Thymus (tissue), 11 donors: ENCODE results near the gene TLE4. TPM values are rescaled to one million over a fixed set of nuclear protein-coding genes. Genes with fewer than 3 reads are reported as not detected.

ENCODE experiments used
- DNase-seq, 9 donors: peaks; one replicate each; pipeline ENCODE4 v3.0.0-alpha.2; 2013; ENCODE audit warnings: low spot score in 9 of 9, low read depth in 6 of 9, missing footprints in 1 of 9
- H3K27ac ChIP-seq, 2 donors: one replicate each; pipeline ENCODE4 v1.5.1; 2013; ENCODE audit warnings: control low read depth in 1 of 2, low read depth in 1 of 2, low read length in 1 of 2, mild to moderate bottlenecking in 1 of 2, moderate library complexity in 1 of 2
- H3K27me3 ChIP-seq, 2 donors: one replicate each; pipeline ENCODE4 v1.5.1; 2013; ENCODE audit warnings: low read length in 1 of 2; ENCODE audit not compliant: control insufficient read depth in 2 of 2, insufficient read depth in 1 of 2
- H3K36me3 ChIP-seq, 2 donors: one replicate each; pipeline ENCODE4 v1.5.1; 2013; ENCODE audit warnings: low read length in 1 of 2, mild to moderate bottlenecking in 1 of 2, moderate library complexity in 1 of 2; ENCODE audit not compliant: control insufficient read depth in 2 of 2, insufficient read depth in 2 of 2
- H3K4me1 ChIP-seq, 2 donors: one replicate each; pipeline ENCODE4 v1.5.1; 2013; ENCODE audit warnings: low read length in 2 of 2; ENCODE audit not compliant: control insufficient read depth in 2 of 2, insufficient read depth in 2 of 2
- H3K4me3 ChIP-seq, 2 donors: one replicate each; pipeline ENCODE4 v1.5.1; 2013; ENCODE audit warnings: low read length in 2 of 2, control low read depth in 1 of 2, mild to moderate bottlenecking in 1 of 2
- H3K9me3 ChIP-seq, 2 donors: one replicate each; pipeline ENCODE4 v1.5.1; 2013; ENCODE audit warnings: low read length in 1 of 2, mild to moderate bottlenecking in 1 of 2; ENCODE audit not compliant: control insufficient read depth in 2 of 2, insufficient read depth in 1 of 2
- WGBS: extraction: QIAGEN DNeasy Blood & Tissue Kit; methylation state at CpG from one replicate; pipeline ENCODE4 v1.1.7; 2013; 5-methylcytosine and 5-hydroxymethylcytosine counted together
- polyA plus RNA-seq: library from polyadenylated mRNA; stranded (reverse); fragments of 200-250 nt; gene quantifications from one replicate; pipeline ENCODE4 v1.2.3, GENCODE V29; 2013
- total RNA-seq: library from RNA; stranded (reverse); fragments of 120-200 nt; gene quantifications from one replicate; pipeline ENCODE4 v1.2.4, GENCODE V29; 2013
- donor health status: healthy.

TLE4 gene
- total and polyA plus RNA-seq, 2 donors: 22.6 to 26.9 TPM

GRCh38 chr9:79568337-79569101, 3.2 kb upstream of the TLE4 start:
- DNase-seq: no peak
- Histone ChIP-seq H3K36me3 (no peaks in the 10 kb centered on the region), H3K27ac (no peak overlapping the region), H3K27me3 (peaks cover 0 to 8% of the 10 kb centered on the region in 2 donors), H3K9me3 (peaks cover 0 to 3% of the 10 kb centered on the region in 2 donors), H3K4me3 (no peak overlapping the region), H3K4me1 (peaks cover 8 to 16% of the 10 kb centered on the region in 2 donors)
- WGBS: 86% methylated on average over 7 of the region's 7 CpGs

DNA sequence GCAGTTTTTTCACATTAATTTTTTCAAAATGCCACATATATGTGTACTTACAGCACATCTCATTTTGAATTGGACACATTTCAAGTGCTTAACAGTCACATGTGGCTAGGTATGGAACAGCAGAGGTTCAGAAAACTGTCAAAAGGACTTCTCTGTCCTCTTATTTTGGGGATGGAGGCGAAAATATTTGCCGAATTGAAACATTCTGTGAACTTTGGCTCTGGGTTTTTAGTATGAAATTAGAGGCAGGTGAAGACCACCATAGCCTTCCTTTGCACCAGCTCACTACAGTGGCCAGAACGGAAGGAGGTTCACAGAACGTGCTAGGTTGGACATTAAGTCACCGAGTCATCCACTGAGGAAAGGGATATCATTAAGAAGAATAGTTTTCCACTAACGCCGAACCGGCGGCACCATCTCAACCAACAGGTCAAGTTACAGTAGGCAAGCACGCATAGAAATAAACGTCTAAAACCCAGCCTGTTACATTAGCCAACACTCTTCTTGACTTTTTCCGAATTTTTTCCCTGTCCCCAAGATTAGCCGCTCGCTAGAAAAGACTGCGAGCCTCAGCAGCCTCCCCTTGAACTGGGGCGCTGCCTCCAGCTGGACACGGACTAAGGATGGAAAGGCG, 1.8 kb upstream of the TLE4 start:
- H3K4me1 ChIP-seq: peaks cover 7 to 22% of the 10 kb centered on the region in 2 donors
- DNase-seq: no peak
- peaks cover 0 to 3% of the 10 kb centered on the region in 2 donors for H3K9me3 ChIP-seq
- peaks cover 0 to 8% of the 10 kb centered on the region in 2 donors for H3K27me3 ChIP-seq
- 31% methylated on average over 18 of the region's 18 CpGs for WGBS
- H3K4me3 ChIP-seq: peak overlapping the region; percentile 62 to 74
- H3K27ac ChIP-seq: no peak overlapping the region
- H3K36me3 ChIP-seq: peaks cover 0 to 4% of the 10 kb centered on the region in 2 donors

DNA sequence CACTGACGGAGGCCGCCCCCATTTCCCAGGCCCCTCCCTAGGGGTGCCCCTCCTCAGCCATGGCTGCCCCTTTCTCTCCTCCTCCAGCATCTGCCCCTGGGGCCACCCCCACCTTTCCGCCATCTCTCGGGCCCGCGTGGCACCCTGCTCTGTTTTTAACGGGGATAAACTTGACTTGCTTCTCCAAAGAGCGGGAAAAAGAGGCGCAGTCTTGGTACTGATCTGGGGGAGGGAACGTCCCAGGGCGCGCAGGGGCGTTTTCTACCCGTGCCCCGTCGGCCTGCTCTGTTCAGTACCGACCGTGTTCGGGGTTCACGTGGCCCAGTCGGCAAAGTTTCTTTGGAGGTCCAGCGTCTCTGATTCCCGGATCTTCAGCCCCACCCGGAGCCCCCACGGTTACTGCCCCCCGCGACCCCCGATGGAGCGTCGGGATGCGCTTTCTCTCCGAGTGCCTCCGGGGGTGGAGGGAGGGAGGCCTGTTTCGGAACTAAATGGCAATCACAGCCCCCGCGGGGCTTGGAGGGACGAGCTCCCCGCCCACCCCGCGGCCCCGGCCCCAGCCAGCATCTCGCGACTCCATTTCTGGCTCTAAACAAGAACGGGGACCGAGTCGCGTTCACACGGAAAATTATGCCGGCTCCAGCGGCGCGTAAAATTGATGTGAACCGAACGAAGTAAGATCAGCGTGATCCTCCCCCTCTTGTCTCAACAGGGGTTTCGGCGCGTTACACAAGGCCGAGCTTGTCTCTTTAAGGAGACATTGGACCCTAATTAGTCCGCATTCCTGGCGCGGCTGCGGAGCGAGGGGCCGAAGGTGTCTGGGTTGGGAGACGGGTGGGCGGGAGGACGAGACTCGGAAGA, 1.1 kb upstream of the TLE4 start:
- peak in 3 of 9 donors; percentile 35 to 69 (median 41) for DNase-seq
- H3K27ac ChIP-seq: peak overlapping the region; percentile 84 to 89
- peaks cover 0 to 8% of the 10 kb centered on the region in 2 donors for H3K27me3 ChIP-seq
- peak overlapping the region; percentile 62 to 74 for H3K4me3 ChIP-seq
- peaks cover 0 to 6% of the 10 kb centered on the region in 2 donors for H3K36me3 ChIP-seq
- peaks cover 0 to 3% of the 10 kb centered on the region in 2 donors for H3K9me3 ChIP-seq
- under 1% methylated on average over 69 of the region's 69 CpGs for WGBS
- H3K4me1 ChIP-seq: peaks cover 6 to 18% of the 10 kb centered on the region in 2 donors

DNA sequence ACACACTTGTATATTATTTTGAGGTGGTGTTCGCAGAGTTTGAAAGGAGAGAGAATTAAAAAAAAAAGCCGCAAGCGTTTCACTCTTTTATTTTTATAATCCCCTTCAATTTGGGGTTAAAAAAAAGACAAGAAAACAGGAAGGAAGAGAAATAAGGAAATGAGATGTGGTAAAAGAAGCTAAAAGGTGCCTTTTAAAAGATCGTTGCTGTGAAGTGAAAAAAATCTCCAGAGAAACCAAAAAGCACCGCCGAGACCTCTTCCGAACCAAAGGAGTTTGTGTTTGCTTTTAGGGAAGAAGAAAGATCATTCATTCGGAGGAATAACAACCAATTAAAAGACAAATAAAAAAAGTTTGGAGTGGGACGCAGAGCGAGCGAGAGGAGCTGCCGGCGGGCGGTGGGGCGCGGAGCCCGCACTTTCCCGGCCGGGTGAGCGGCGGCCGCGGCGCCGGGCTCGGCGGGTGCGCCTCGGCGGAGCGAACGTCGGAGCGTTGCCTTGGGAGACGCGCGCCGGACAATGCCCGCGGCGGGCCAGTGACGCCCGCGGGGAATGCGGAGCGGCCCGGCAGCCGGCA, 355 bp downstream of the TLE4 start:
- Histone ChIP-seq H3K27me3 (peaks cover 0 to 8% of the 10 kb centered on the region in 2 donors), H3K9me3 (peaks cover 0 to 3% of the 10 kb centered on the region in 2 donors), H3K4me1 (peaks cover 6 to 18% of the 10 kb centered on the region in 2 donors), H3K4me3 (peak overlapping the region; percentile 72 to 74), H3K27ac (peak overlapping the region; percentile 96 to 97), H3K36me3 (peaks cover 0 to 6% of the 10 kb centered on the region in 2 donors)
- WGBS: under 1% methylated on average over 48 of the region's 48 CpGs
- DNase-seq: no peak

- Histone ChIP-seq H3K9me3 (peaks cover 0 to under 1% of the 10 kb centered on the region in 2 donors), H3K27ac (peak overlapping the region; percentile 96 to 97), H3K27me3 (peaks cover 0 to 8% of the 10 kb centered on the region in 2 donors), H3K4me3 (peak overlapping the region; percentile 72 to 78), H3K4me1 (peaks cover 6 to 18% of the 10 kb centered on the region in 2 donors), H3K36me3 (peaks cover 0 to 6% of the 10 kb centered on the region in 2 donors)
- under 1% methylated on average over 115 of the region's 115 CpGs for WGBS
- peak in 3 of 9 donors; percentile 30 to 72 (median 56) for DNase-seq
These were observed 1.0 kb downstream of the TLE4 start for GRCh38 chr9:79572608-79573411.

- peak in 1 of 9 donors; percentile 56 for DNase-seq
- 2% methylated on average over 29 of the region's 29 CpGs for WGBS
- H3K4me1 ChIP-seq: peaks cover 6 to 23% of the 10 kb centered on the region in 2 donors
These were observed 1.7 kb downstream of the TLE4 start for GRCh38 chr9:79573412-79573923.

GRCh38 chr9:79574136-79574535, 2.4 kb downstream of the TLE4 start:
- no peaks in the 10 kb centered on the region for H3K9me3 ChIP-seq
- H3K36me3 ChIP-seq: peaks cover 0 to 12% of the 10 kb centered on the region in 2 donors
- peaks cover 6 to 23% of the 10 kb centered on the region in 2 donors for H3K4me1 ChIP-seq
- peak in 1 of 9 donors; percentile 27 for DNase-seq
- peaks cover 0 to 8% of the 10 kb centered on the region in 2 donors for H3K27me3 ChIP-seq
- H3K27ac ChIP-seq: no peak overlapping the region
- 31% methylated on average over 5 of the region's 5 CpGs for WGBS
- H3K4me3 ChIP-seq: peak overlapping the region; percentile 72 to 78

More at GRCh38 chr9:79573412-79573923, 1.7 kb downstream of the TLE4 start:
- Histone ChIP-seq H3K27ac (peak overlapping the region; percentile 76 to 96), H3K27me3 (peaks cover 0 to 8% of the 10 kb centered on the region in 2 donors), H3K36me3 (peaks cover 0 to 10% of the 10 kb centered on the region in 2 donors), H3K4me3 (peak overlapping the region; percentile 72 to 78), H3K9me3 (no peaks in the 10 kb centered on the region)
